ENCODE data around the gene HOMEZ.

- TF ChIP-seq, protein P1, sequence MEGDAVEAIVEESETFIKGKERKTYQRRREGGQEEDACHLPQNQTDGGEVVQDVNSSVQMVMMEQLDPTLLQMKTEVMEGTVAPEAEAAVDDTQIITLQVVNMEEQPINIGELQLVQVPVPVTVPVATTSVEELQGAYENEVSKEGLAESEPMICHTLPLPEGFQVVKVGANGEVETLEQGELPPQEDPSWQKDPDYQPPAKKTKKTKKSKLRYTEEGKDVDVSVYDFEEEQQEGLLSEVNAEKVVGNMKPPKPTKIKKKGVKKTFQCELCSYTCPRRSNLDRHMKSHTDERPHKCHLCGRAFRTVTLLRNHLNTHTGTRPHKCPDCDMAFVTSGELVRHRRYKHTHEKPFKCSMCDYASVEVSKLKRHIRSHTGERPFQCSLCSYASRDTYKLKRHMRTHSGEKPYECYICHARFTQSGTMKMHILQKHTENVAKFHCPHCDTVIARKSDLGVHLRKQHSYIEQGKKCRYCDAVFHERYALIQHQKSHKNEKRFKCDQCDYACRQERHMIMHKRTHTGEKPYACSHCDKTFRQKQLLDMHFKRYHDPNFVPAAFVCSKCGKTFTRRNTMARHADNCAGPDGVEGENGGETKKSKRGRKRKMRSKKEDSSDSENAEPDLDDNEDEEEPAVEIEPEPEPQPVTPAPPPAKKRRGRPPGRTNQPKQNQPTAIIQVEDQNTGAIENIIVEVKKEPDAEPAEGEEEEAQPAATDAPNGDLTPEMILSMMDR (IDR thresholded peaks at IDR 0.05) = peak; percentile 88
- TF ChIP-seq EZH2 (IDR thresholded peaks at IDR 0.05) (no peak), EZH2phosphoT487 (IDR thresholded peaks at IDR 0.05) (no peak)
Measured at GRCh38 chr14:23294734-23295561, 9.0 kb upstream of the HOMEZ start.
